ENCODE measurements around the gene PCSK9. TPM values are rescaled to one million over a fixed set of nuclear protein-coding genes. Genes with fewer than 3 reads are reported as not detected.

The PCSK9 gene
- total RNA-seq, 1 donor from 2014 or later: 23.7 TPM

DNA sequence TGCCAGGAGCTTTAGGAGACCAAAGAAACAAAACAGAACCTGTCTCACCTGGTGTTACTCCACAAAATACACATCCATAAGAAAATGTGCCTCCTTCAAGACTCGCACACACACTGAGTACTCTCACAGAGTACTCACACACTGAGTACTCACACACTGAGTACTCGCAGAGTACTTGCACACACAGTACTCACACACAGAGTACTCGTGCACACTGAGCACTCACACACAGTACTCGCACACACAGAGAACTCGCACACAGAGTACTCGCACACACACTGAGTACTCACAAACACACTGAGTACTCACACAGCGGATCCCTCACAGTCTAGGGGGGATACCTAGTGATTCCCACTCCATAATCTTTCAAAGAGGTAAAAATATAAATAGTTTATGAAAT, 40.3 kb downstream of the PCSK9 start:
- H3K27me3 Mint-ChIP-seq (ENCODE audit: low read depth): no peaks in the 10 kb centered on the region
- TF ChIP-seq, protein P1, sequence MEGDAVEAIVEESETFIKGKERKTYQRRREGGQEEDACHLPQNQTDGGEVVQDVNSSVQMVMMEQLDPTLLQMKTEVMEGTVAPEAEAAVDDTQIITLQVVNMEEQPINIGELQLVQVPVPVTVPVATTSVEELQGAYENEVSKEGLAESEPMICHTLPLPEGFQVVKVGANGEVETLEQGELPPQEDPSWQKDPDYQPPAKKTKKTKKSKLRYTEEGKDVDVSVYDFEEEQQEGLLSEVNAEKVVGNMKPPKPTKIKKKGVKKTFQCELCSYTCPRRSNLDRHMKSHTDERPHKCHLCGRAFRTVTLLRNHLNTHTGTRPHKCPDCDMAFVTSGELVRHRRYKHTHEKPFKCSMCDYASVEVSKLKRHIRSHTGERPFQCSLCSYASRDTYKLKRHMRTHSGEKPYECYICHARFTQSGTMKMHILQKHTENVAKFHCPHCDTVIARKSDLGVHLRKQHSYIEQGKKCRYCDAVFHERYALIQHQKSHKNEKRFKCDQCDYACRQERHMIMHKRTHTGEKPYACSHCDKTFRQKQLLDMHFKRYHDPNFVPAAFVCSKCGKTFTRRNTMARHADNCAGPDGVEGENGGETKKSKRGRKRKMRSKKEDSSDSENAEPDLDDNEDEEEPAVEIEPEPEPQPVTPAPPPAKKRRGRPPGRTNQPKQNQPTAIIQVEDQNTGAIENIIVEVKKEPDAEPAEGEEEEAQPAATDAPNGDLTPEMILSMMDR (conservative IDR thresholded peaks at IDR 0.05): no peak
- H3K9me3 Mint-ChIP-seq: no peaks in the 10 kb centered on the region
- H3K27ac Mint-ChIP-seq (ENCODE audit: unreplicated experiment): no peak overlapping the region
- H3K36me3 Mint-ChIP-seq (ENCODE audit: low read depth): peaks cover 4% of the 10 kb centered on the region
- H3K4me3 Mint-ChIP-seq: no peak overlapping the region
- H3K4me1 Mint-ChIP-seq: no peaks in the 10 kb centered on the region
- no peak for DNase-seq (ENCODE audit: low read depth, low spot score)

DNA sequence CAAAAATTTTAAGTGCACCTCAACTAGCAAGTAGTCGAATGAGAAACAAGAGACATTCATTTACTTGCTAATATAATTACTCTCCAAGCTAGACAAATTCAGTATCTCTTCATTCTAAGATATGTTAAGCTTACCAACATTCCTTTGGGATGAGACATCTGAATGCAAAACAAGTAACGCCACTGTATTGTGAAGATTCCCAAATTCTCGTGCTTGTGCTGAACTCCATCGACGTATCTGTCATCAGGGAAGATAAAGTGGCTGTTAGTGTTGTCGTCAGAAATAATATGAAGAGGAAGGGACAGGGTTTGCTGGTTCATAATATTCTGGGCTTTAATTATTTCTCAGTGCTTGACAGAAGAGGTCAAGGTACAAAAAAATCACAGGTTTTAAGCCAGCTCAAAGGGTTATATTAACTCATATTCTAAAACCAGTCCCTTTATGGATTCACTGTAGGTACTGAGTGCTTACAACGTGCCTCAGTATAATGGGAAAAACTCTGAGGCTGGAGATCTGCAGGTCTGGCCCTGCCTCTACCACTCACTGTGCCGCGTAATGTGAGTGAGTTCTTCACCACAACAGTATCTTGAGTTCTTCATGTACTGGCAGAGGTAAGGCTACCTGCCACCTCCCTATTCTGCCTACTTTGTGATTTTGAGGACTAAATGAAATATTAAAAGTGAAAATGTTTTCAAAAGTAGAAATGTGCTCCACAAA, 42.0 kb downstream of the PCSK9 start:
- Mint-ChIP-seq H3K4me3 (no peak overlapping the region), H3K27ac (ENCODE audit: unreplicated experiment) (no peak overlapping the region), H3K36me3 (ENCODE audit: low read depth) (peaks cover 6% of the 10 kb centered on the region), H3K4me1 (no peaks in the 10 kb centered on the region), H3K9me3 (no peaks in the 10 kb centered on the region), H3K27me3 (ENCODE audit: low read depth) (no peaks in the 10 kb centered on the region)
- TF ChIP-seq, protein P1 (conservative IDR thresholded peaks at IDR 0.05): no peak
- no peak for DNase-seq (ENCODE audit: low read depth, low spot score)

DNA sequence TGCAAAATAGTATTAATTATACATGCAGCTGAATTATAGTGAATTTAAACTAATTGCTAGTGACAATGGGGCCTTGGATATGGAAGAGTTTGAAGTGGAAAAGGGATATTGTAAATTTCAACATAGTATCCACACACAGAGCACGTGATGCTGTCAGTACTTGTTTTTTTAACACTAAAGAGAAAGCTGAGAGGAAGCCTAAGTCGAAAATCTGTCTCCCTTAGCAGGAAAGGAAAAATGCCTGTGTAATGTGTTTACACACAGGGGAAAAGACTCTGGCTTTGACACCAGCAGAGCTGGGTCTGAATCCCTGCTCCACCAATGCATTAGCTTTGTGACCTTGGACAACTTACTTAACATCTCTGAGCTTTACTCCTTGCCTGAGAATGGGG, 42.6 kb downstream of the PCSK9 start:
- H3K36me3 Mint-ChIP-seq (ENCODE audit: low read depth): peaks cover 6% of the 10 kb centered on the region
- H3K4me1 Mint-ChIP-seq: no peaks in the 10 kb centered on the region
- H3K9me3 Mint-ChIP-seq: no peaks in the 10 kb centered on the region
- TF ChIP-seq, protein P1 (conservative IDR thresholded peaks at IDR 0.05): no peak
- H3K27ac Mint-ChIP-seq (ENCODE audit: unreplicated experiment): no peak overlapping the region
- no peak for DNase-seq (ENCODE audit: low read depth, low spot score)
- H3K27me3 Mint-ChIP-seq (ENCODE audit: low read depth): no peaks in the 10 kb centered on the region
- H3K4me3 Mint-ChIP-seq: no peak overlapping the region

DNA sequence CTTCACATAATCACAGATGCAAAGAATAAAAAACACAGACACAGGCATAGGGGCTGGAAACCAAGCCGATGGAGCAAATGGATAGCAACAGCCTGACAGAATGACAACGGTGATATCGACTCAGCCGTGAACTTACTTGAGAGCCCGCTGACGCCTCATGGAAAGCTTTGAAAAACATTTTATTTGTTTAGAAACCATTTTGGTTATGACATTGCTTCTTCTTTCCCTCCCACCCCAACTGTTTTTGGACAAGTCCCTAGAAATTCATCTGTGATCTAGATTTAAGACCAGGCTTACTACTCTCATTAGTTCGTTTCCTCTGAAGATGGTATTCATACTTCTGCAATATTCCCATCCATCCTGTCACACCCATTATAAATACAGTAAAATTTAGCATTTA, 44.9 kb downstream of the PCSK9 start:
- TF ChIP-seq, protein P1 (conservative IDR thresholded peaks at IDR 0.05): no peak
- peaks cover 10% of the 10 kb centered on the region for H3K36me3 Mint-ChIP-seq (ENCODE audit: low read depth)
- H3K9me3 Mint-ChIP-seq: no peaks in the 10 kb centered on the region
- H3K27ac Mint-ChIP-seq (ENCODE audit: unreplicated experiment): no peak overlapping the region
- no peak for DNase-seq (ENCODE audit: low read depth, low spot score)
- no peak overlapping the region for H3K4me3 Mint-ChIP-seq
- no peaks in the 10 kb centered on the region for H3K27me3 Mint-ChIP-seq (ENCODE audit: low read depth)
- H3K4me1 Mint-ChIP-seq: no peaks in the 10 kb centered on the region

DNA sequence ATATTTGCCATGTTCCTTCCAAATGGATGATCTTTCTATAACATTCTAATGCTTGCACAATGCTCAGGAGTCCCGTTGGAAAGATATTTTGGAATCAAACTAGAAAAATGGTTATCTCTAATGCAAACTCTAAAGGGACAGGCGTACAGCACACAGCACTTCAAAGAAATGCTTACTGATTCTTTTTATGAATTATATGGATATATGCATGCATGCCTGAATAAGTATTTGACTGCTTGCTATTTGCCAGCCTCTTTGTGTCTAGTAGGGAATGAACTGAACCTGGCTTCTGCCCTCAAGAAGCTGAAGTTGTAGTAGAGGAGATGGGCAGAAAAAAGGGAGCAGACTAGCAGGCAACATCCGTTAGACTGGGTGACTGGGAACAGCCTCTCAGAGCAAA, 48.1 kb downstream of the PCSK9 start:
- peak overlapping the region; percentile 67 for H3K27ac Mint-ChIP-seq (ENCODE audit: unreplicated experiment)
- no peak for DNase-seq (ENCODE audit: low read depth, low spot score)
- no peak overlapping the region for H3K4me3 Mint-ChIP-seq
- no peaks in the 10 kb centered on the region for H3K27me3 Mint-ChIP-seq (ENCODE audit: low read depth)
- H3K36me3 Mint-ChIP-seq (ENCODE audit: low read depth): peaks cover 19% of the 10 kb centered on the region
- TF ChIP-seq, protein P1 (conservative IDR thresholded peaks at IDR 0.05): no peak
- no peaks in the 10 kb centered on the region for H3K9me3 Mint-ChIP-seq
- no peaks in the 10 kb centered on the region for H3K4me1 Mint-ChIP-seq
